ENCODE data around the gene CSF3R. TPM values are rescaled to one million over a fixed set of nuclear protein-coding genes. Genes with fewer than 3 reads are reported as not detected.
"Not testable (repeated sequence)": the region's sequence is repeated elsewhere in the genome, so short reads cannot be mapped to it uniquely, and the experiment has no call there.

Gene CSF3R
- total RNA-seq, 2 donors from 2014 or later = 5.2 TPM; not detected in 1

- DNase-seq = no peak
- H3K27ac ChIP-seq = no peak overlapping the region
- intact Hi-C loops (cut with DNase I) = no loop called here
- H3K4me1 ChIP-seq = no peaks in the 10 kb centered on the region
- TF ChIP-seq POLR2A (IDR thresholded peaks at IDR 0.05) (no peak), CTCF (IDR thresholded peaks at IDR 0.05) (no peak)
- no peaks in the 10 kb centered on the region for H3K36me3 ChIP-seq (replicated peaks in 1 of 2; ENCODE audit: insufficient read depth in 1 of 2, low read depth in 2 of 2)
- H3K9me3 ChIP-seq = no peaks in the 10 kb centered on the region
- no peak overlapping the region for H3K4me3 ChIP-seq
- ATAC-seq = no peak
- no peaks in the 10 kb centered on the region for H3K27me3 ChIP-seq
- WGBS, 2 donors = 61% methylated on average over 2 of the region's 2 CpGs; no CpG with 5 or more reads in 1 of the 2 donors
Observed at GRCh38 chr1:36480161-36480560, 2.6 kb downstream of the CSF3R start.

- TF ChIP-seq POLR2A (IDR thresholded peaks at IDR 0.05) = no peak
- TF ChIP-seq CTCF (IDR thresholded peaks at IDR 0.05) = no peak
- 51 to 57% methylated on average over 2 of the region's 2 CpGs for WGBS, 2 donors
- no peak overlapping the region for H3K4me3 ChIP-seq
- H3K27me3 ChIP-seq = no peaks in the 10 kb centered on the region
- intact Hi-C loops (cut with DNase I) = no loop called here
- no peaks in the 10 kb centered on the region for H3K36me3 ChIP-seq (replicated peaks in 1 of 2; ENCODE audit: insufficient read depth in 1 of 2, low read depth in 2 of 2)
- ATAC-seq (no peak), DNase-seq (no peak)
- no peaks in the 10 kb centered on the region for H3K4me1 ChIP-seq
- H3K9me3 ChIP-seq = no peaks in the 10 kb centered on the region
- H3K27ac ChIP-seq = no peak overlapping the region
Observed at GRCh38 chr1:36479505-36480051, 3.1 kb downstream of the CSF3R start.

GRCh38 chr1:36477615-36478014 lies 5.1 kb downstream of the CSF3R start:
- WGBS, 2 donors = 78 to 86% methylated on average over 13 of the region's 13 CpGs
- H3K36me3 ChIP-seq (replicated peaks in 1 of 2; ENCODE audit: insufficient read depth in 1 of 2, low read depth in 2 of 2); intact Hi-C loops (cut with DNase I); DNase-seq; H3K27ac ChIP-seq; H3K4me1 ChIP-seq; H3K4me3 ChIP-seq; ATAC-seq; H3K27me3 ChIP-seq; H3K9me3 ChIP-seq: not testable (repeated sequence)

GRCh38 chr1:36476945-36477344 lies 5.8 kb downstream of the CSF3R start:
- WGBS, 2 donors = 72 to 74% methylated on average over 5 of the region's 5 CpGs
- Histone ChIP-seq H3K27me3 (no peaks in the 10 kb centered on the region), H3K36me3 (replicated peaks in 1 of 2; ENCODE audit: insufficient read depth in 1 of 2, low read depth in 2 of 2) (no peaks in the 10 kb centered on the region), H3K4me3 (no peak overlapping the region), H3K27ac (no peak overlapping the region), H3K9me3 (no peaks in the 10 kb centered on the region), H3K4me1 (no peaks in the 10 kb centered on the region)
- ATAC-seq (no peak), DNase-seq (no peak)
- intact Hi-C loops (cut with DNase I) = no loop called here
- TF ChIP-seq POLR2A (IDR thresholded peaks at IDR 0.05) (no peak), CTCF (IDR thresholded peaks at IDR 0.05) (no peak)

GRCh38 chr1:36475910-36476604 lies 6.7 kb downstream of the CSF3R start:
- H3K27me3 ChIP-seq = no peaks in the 10 kb centered on the region
- intact Hi-C loops (cut with DNase I) = no loop called here
- no peaks in the 10 kb centered on the region for H3K4me1 ChIP-seq
- H3K4me3 ChIP-seq = no peak overlapping the region
- no peak for TF ChIP-seq CTCF (IDR thresholded peaks at IDR 0.05)
- TF ChIP-seq POLR2A (IDR thresholded peaks at IDR 0.05) = no peak
- no peaks in the 10 kb centered on the region for H3K36me3 ChIP-seq (replicated peaks in 1 of 2; ENCODE audit: insufficient read depth in 1 of 2, low read depth in 2 of 2)
- ATAC-seq = no peak
- WGBS, 2 donors = 69 to 73% methylated on average over 7 of the region's 7 CpGs
- no peak for DNase-seq
- H3K27ac ChIP-seq = no peak overlapping the region
- H3K9me3 ChIP-seq = no peaks in the 10 kb centered on the region
